NCI-H1417 (cell line): ENCODE results near the gene ADH1A.
"Not testable (repeated sequence)": the region's sequence is repeated elsewhere in the genome, so short reads cannot be mapped to it uniquely, and the experiment has no call there.

ENCODE experiments used
- DNase-seq, 3 experiments: peaks; one replicate each; lab custom pipeline; 2025; lab: John Stamatoyannopoulos, UW

The ADH1A gene

GRCh38 chr4:99290848-99291786 lies at the start of gene ADH1A:
ADH1A (minus strand) TSS chr4:99290985; CDS start chr4:99290914, 71 bp downstream.
- DNase-seq, result no peak

- DNase-seq, result no peak
Measured at GRCh38 chr4:99339172-99339571, 48.4 kb upstream of the ADH1A start.

GRCh38 chr4:99336553-99336952 lies 45.8 kb upstream of the ADH1A start:
- no peak for DNase-seq

- no peak for DNase-seq
Measured at GRCh38 chr4:99334880-99335279, 44.1 kb upstream of the ADH1A start.

GRCh38 chr4:99330648-99331047 lies 39.9 kb upstream of the ADH1A start:
- DNase-seq, result no peak

GRCh38 chr4:99329876-99330275 lies 39.1 kb upstream of the ADH1A start:
- no peak for DNase-seq

GRCh38 chr4:99324979-99325378 lies 34.2 kb upstream of the ADH1A start:
- no peak for DNase-seq

GRCh38 chr4:99324361-99324760 lies 33.6 kb upstream of the ADH1A start:
- DNase-seq, result no peak

- no peak for DNase-seq
Measured at GRCh38 chr4:99323756-99324155, 33.0 kb upstream of the ADH1A start.

GRCh38 chr4:99321241-99322191 lies 30.7 kb upstream of the ADH1A start, which contains the start of gene ADH1B:
ADH1B (minus strand) TSS chr4:99321401; CDS start chr4:99321331, 70 bp downstream.
- no peak for DNase-seq

- DNase-seq, result not testable (repeated sequence)
Measured at GRCh38 chr4:99317811-99318210, 27.0 kb upstream of the ADH1A start.

- no peak for DNase-seq
Measured at GRCh38 chr4:99317354-99317753, 26.6 kb upstream of the ADH1A start.

GRCh38 chr4:99315839-99316238 lies 25.1 kb upstream of the ADH1A start:
- DNase-seq, result no peak

GRCh38 chr4:99314211-99314610 lies 23.4 kb upstream of the ADH1A start:
- no peak for DNase-seq

GRCh38 chr4:99310389-99310788 lies 19.6 kb upstream of the ADH1A start:
- DNase-seq, result peak in 1 of 3 experiments; percentile 4

GRCh38 chr4:99305638-99306400 lies 15.0 kb upstream of the ADH1A start:
- DNase-seq, result no peak

GRCh38 chr4:99301376-99302164 lies 10.8 kb upstream of the ADH1A start:
- DNase-seq, result no peak

- DNase-seq, result peak; percentile 0 to 66 (median 10)
Measured at GRCh38 chr4:99300934-99301333, 10.1 kb upstream of the ADH1A start.

- DNase-seq, result peak in 1 of 3 experiments; percentile 3
Measured at GRCh38 chr4:99293357-99293756, 2.6 kb upstream of the ADH1A start.

- no peak for DNase-seq
Measured at GRCh38 chr4:99285387-99285786, 5.4 kb downstream of the ADH1A start.

GRCh38 chr4:99282731-99283130 lies 8.1 kb downstream of the ADH1A start:
- no peak for DNase-seq
